Skeletal muscle satellite cell (primary cell): ENCODE results near the gene ARHGAP23.

Experiments
- H3K27me3 ChIP-seq: 2 replicates; pipeline ENCODE4 v1.7.0; 2013; ENCODE audit warnings: low read length; ENCODE audit not compliant: control insufficient read depth, insufficient read depth
- H3K36me3 ChIP-seq: 2 replicates; pipeline ENCODE4 v1.7.0; 2013; ENCODE audit warnings: mild to moderate bottlenecking, control low read depth, low read length; ENCODE audit not compliant: insufficient read depth
- H3K4me1 ChIP-seq: 2 replicates; pipeline ENCODE4 v1.7.0; 2013; ENCODE audit warnings: low read length; ENCODE audit not compliant: control insufficient read depth, insufficient read depth
- H3K4me2 ChIP-seq: 2 replicates; pipeline ENCODE4 v1.7.0; 2013; ENCODE audit warnings: mild to moderate bottlenecking, low read length
- H3K4me3 ChIP-seq: 2 replicates; pipeline ENCODE4 v1.7.0; 2013; ENCODE audit warnings: low read length
- H3K9ac ChIP-seq: 2 replicates; pipeline ENCODE4 v1.7.0; 2013; ENCODE audit warnings: mild to moderate bottlenecking, low read depth, low read length, moderate library complexity
- H3K9me3 ChIP-seq: replicated peaks from 2 replicates; pipeline ENCODE4 v1.7.0; 2013; ENCODE audit warnings: mild to moderate bottlenecking, control low read depth, low read length

Gene ARHGAP23

DNA sequence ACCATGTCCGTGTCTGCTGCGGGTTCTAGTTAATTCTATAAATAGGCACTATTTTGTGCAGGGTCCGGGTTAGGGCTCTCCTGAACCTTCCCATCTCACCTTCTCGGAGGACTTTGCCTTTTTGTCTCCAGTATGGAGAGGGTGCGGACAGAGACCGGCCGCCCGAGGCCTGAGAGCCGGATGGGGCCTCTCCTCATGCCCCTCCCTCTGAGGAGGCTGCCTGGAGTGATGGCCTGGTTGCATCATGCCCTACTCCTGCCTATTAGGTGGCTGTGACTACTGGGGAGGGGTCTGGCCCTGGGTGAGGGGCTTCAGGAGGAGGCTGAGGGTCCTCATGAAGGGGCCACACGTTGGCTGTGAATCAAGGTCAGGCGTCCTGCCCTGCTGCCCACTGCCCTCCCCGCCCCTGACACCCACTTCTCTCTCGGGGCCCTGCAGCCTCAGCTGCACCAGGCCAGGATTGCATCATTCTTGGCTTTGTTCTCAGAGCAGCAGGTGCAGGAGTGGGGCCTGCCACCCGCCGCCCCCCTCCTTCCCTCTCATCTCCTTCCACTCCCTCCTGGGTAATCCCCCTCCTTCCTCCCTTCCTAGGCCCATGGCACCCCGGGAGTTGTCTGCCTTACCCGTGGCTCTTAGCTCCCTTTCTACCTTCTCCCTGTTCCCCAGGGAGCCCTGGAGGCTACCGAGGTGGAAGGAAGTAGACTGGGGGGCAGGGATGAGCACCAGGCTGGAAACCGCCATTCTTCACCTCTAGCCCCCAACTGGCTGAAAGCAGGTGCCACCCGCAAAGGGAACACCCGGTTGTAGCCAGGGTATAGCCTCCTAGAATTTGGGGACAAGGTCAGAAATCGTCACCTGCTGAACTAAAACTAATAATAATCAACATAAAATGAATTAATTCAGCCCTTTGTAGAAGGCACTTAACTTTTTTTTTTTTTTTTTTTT, 12.7 kb upstream of the ARHGAP23 start:
- Histone ChIP-seq H3K9ac (peak overlapping the region; percentile 80), H3K36me3 (no peaks in the 10 kb centered on the region), H3K9me3 (no peaks in the 10 kb centered on the region), H3K4me3 (peak overlapping the region; percentile 63), H3K4me1 (peaks cover 14% of the 10 kb centered on the region), H3K27me3 (peaks cover 28% of the 10 kb centered on the region), H3K4me2 (peak overlapping the region; percentile 84)

DNA sequence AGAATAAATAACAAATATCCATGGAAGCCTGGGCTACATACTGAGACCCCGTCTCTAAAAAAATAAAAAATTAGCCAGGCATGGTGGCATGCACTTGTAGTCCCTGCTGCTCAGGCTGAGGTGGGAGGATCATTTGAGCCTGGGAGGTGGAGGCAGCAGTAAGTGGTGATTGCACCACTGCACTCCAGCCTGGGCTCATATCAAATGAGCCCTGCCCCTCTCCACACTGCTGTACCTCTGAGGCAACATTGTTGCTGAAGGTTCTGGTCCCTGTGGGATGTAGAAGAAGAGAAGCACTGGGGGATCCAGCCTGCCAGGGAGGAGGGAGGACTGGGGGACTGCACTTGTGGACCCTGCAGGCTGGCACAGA, 11.4 kb upstream of the ARHGAP23 start:
- H3K27me3 ChIP-seq, result peaks cover 28% of the 10 kb centered on the region

DNA sequence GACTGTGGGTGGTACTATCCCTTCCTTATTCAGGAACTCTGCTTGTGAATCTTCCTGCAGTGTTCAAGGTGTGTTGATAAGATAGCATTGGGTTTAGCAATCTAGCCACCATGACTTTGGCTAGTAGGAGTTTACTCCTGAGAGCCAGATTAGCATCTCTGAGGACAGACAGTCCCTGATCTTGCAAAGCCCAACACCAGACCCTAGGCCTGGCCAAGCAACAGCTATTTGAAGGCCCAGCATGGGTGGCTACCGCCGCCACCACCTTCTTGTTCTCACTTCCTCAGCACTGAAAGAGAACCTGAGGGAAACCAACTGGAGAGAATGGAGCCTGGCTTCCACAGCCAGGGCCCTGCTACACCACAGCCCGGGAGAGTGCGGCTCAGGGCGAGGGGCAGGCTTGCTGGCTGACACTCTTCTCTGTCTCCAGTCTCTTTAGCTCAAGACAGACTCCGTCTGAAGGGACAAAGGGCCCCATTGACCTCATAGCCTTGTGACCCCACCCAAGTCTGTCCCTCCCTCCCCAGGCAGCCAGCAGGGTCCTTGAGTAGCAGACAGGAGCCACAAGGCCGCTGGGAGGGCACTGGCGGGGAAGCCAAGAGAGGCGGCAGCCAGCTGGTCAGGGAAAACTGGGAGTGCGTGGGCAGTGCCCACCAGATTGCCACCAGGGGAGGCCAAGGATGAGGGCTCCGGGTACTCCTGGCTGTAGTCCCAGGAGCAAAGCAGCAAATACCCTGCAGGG, 10.9 kb upstream of the ARHGAP23 start:
- H3K27me3 ChIP-seq, result peaks cover 28% of the 10 kb centered on the region
- H3K36me3 ChIP-seq, result no peaks in the 10 kb centered on the region
- peaks cover 30% of the 10 kb centered on the region for H3K4me1 ChIP-seq
- no peak overlapping the region for H3K9ac ChIP-seq
- H3K4me2 ChIP-seq, result no peak overlapping the region
- no peaks in the 10 kb centered on the region for H3K9me3 ChIP-seq
- no peak overlapping the region for H3K4me3 ChIP-seq

More for the DNA sequence above, 11.4 kb upstream of the ARHGAP23 start:
- H3K9ac ChIP-seq, result no peak overlapping the region
- H3K4me1 ChIP-seq, result peaks cover 25% of the 10 kb centered on the region
- H3K4me3 ChIP-seq, result no peak overlapping the region
- no peaks in the 10 kb centered on the region for H3K36me3 ChIP-seq
- H3K4me2 ChIP-seq, result no peak overlapping the region
- no peaks in the 10 kb centered on the region for H3K9me3 ChIP-seq

DNA sequence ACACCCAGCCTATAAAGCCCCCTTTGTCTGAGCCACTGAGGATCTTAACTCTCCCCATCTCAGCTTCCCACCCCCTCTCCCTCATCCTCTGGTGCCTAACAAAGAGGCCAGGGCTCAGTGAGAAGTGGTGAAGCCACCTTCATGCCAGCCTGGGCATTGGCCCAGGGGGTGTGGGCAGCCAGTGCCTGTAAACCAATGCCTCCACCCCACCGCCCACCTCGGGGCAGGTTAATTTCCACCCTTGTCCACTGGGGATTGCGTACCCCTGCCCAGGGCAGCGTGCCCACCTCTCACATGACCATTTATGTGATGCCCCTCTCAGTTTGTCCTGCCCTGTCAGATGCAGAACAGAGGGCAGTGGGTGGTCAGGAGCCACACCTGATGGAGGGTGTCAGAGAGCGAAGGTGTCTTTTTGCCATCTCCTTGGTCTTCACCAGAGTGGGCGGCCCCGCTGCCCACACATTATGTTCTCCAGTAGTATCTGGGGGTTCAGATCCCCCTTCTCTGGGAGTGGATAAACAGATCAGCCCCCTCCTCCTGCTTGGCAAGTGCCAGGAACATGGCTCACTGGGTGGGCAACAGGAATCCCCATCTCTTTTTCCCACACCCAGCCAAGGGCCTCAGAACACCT, 10.1 kb upstream of the ARHGAP23 start:
- H3K9ac ChIP-seq, result no peak overlapping the region
- H3K9me3 ChIP-seq, result no peaks in the 10 kb centered on the region
- H3K4me1 ChIP-seq, result peaks cover 35% of the 10 kb centered on the region
- no peak overlapping the region for H3K4me2 ChIP-seq
- peaks cover 28% of the 10 kb centered on the region for H3K27me3 ChIP-seq
- no peaks in the 10 kb centered on the region for H3K36me3 ChIP-seq
- H3K4me3 ChIP-seq, result no peak overlapping the region

DNA sequence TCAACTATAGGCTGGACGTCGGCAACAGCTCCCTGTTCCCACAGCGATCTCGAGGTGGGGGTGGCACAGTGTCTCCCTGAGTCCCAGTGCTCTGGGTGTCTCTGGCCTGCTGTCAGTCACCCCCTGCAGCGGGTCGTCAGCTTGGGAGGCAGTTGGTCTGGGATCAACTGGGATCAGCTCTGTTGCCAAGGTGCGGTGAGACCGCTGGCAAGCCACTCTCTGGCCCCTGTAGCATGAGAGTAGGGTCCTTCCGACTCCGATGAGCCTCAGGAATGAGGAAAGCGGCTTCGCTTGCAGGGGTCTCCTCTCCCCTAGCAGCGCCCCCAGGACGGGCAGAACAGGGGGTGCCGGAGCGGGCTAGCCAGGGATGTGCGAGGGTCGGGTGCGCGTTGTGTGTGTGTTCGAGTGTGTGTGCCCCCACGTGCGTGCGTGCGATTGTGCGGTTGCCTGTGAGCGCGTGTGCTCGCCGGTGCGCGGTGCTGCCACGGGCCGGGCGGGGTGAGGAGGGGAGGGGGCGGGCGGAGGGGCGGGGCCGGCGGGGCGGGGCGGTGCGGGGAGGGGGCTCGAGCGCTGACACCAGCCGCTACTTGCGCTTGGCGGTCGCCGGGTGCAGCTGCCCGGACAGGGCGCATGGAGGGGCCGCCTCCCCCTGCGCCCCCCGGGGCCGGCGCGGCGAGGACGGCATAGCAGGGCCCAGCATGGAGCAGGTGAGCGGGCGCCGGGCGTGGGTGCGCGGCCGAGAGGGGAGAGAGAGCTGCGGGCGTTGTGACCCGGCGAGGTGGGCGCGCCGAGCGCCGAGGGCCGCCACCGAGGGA, 9.4 kb upstream of the ARHGAP23 start:
- H3K36me3 ChIP-seq, result no peaks in the 10 kb centered on the region
- H3K9ac ChIP-seq, result no peak overlapping the region
- peak overlapping the region; percentile 59 for H3K4me2 ChIP-seq
- peaks cover 35% of the 10 kb centered on the region for H3K4me1 ChIP-seq
- H3K4me3 ChIP-seq, result peak overlapping the region; percentile 15
- H3K9me3 ChIP-seq, result no peaks in the 10 kb centered on the region
- peaks cover 28% of the 10 kb centered on the region for H3K27me3 ChIP-seq

DNA sequence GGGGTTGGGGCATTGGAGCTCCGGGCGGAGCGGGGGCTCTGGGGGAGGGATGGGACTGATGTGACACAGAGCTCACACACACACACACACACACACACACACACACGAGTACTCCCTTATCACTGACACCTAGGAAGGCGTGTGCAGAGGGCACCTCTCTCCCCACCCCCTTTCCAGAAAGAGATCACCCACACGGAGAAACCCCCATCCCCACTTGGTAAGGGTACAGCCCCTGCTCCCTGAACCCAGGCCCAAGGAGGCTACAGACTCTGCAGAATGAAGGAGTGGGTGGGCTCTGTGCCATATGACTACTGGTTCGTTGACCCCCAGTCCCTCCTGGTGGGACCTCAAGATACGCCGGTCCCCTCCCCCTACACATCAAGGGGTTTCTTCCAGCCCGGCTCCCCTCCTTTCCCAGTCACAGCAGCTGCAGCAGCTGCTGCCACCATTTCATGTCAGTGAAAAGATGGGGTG, 8.7 kb upstream of the ARHGAP23 start:
- Histone ChIP-seq H3K4me3 (no peak overlapping the region), H3K4me2 (no peak overlapping the region), H3K27me3 (peaks cover 28% of the 10 kb centered on the region), H3K4me1 (peaks cover 35% of the 10 kb centered on the region), H3K36me3 (no peaks in the 10 kb centered on the region), H3K9ac (no peak overlapping the region), H3K9me3 (no peaks in the 10 kb centered on the region)

DNA sequence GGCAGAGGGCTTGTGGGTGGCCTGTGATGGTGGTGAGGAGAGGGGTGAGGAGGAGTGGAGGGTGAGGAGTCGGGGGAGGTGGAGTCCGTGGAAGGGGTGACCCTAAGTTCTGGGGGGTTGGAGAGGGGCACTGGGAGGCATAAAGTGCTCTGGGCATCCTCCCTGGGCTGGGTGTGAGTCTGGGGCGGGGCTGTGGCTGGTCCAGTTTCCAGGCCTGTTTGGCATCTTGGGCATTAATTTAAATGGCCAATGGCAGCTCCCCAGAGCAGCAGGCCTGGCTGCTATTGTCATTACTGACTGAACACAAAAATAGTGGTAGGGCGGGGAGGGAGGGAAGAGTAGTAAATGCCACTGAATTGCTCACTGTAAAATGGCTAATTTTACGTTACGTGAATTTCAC, 7.7 kb upstream of the ARHGAP23 start:
- no peak overlapping the region for H3K4me2 ChIP-seq
- no peaks in the 10 kb centered on the region for H3K9me3 ChIP-seq
- no peak overlapping the region for H3K4me3 ChIP-seq
- H3K9ac ChIP-seq, result no peak overlapping the region
- peaks cover 28% of the 10 kb centered on the region for H3K27me3 ChIP-seq
- no peaks in the 10 kb centered on the region for H3K36me3 ChIP-seq
- H3K4me1 ChIP-seq, result peaks cover 28% of the 10 kb centered on the region

DNA sequence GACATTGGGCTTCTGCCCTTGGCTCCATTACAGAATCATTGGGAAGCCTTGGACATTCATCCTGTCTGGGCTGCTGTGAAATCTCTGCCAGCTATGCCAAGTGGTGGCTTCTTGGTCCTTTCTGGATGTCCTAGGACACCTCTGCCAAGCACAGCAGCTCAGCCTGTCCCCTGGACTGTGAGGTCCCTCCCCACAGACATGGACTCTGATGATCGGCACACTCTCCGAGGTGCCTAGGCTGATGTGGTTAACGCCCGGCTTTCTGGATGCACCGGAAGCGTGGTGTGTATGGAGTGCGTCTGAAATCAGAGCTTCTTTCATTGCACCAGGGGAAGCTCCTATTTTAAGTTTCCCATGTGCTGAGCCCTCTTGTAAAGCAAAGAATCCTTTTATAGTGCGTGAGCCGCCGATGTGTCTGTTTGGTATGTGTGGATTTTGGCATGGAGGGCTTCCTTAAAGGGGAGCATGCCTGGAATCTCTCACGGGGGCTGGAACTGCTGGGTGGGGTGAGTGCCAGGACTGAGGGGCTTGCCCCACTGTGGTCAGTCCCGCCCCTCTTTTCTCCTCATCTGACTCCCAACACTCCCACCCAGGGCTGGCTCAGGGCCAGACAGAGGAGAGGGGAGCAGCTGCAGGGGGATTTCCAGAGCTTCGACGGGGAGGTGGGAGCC, 7.0 kb upstream of the ARHGAP23 start:
- H3K4me3 ChIP-seq, result no peak overlapping the region
- H3K4me2 ChIP-seq, result peak overlapping the region; percentile 39
- no peaks in the 10 kb centered on the region for H3K36me3 ChIP-seq
- H3K9ac ChIP-seq, result no peak overlapping the region
- peaks cover 28% of the 10 kb centered on the region for H3K27me3 ChIP-seq
- no peaks in the 10 kb centered on the region for H3K9me3 ChIP-seq
- H3K4me1 ChIP-seq, result peaks cover 31% of the 10 kb centered on the region

DNA sequence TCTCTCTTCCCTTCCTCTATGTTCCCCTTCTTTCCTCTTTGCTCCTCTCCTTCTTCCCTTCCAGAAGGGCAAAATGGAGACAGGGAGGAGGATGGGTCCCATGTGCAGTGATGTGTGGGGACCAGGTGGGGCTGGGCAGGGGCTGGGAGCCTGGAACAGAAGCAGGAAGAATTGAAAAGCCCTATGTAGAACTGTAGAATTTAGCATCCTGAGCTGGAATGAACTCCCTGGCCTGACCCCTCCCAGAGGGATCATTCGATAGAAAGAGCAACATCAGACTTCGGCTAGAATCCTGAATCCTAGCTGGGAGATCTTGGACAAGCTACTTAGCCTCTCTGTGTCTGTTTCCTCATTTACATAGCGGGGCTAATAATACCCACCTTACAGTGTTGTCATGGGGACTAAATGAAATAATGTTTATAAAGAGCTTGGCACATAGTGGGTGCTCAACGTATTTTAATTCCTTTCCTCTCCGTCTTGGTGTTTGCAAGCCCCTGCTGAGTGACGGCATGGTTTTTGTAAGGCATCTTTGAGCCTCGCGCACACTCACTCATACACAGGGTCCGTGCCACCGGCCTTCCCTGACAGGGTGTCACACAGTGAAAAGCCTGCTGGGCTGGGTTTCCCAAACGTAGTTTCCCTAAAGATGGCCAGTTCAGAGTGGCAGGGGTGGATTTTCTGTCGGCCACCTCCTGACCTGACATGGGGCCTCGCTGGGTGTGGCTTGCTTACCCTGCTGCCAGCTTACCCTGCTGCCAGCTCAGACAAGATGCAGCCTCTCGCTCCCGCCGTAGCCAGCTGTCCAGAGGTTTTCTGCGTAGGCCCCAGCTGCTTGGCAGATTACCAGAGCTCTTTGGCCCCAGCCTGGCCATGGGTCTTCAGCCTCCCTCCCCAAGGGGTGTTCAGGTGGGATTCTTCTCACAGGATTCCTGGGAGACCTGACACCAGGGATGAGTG, 6.1 kb upstream of the ARHGAP23 start:
- Histone ChIP-seq H3K9ac (no peak overlapping the region), H3K4me3 (no peak overlapping the region), H3K27me3 (peaks cover 24% of the 10 kb centered on the region)

More for the DNA sequence above, 6.1 kb upstream of the ARHGAP23 start:
- H3K36me3 ChIP-seq, result no peaks in the 10 kb centered on the region
- H3K4me1 ChIP-seq, result peaks cover 36% of the 10 kb centered on the region
- no peak overlapping the region for H3K4me2 ChIP-seq
- H3K9me3 ChIP-seq, result no peaks in the 10 kb centered on the region
